DOHH2 (cell line): ENCODE measurements around the gene CAMSAP1.

ENCODE experiments used
- EZH2phosphoT487 ChIP-seq: fragments of 200-600 bp; sonication (generic); IDR thresholded peaks from 2 replicates; pipeline ENCODE4 v1.6.1; 2017; ENCODE audit warnings: borderline replicate concordance, mild to moderate bottlenecking, antibody characterized with exemption, low read length, moderate library complexity, mixed read lengths
- TF ChIP-seq, protein P1 (sequence below): fragments of 200-600 bp; sonication (generic); IDR thresholded peaks from one replicate; pipeline ENCODE4 v1.5.1; 2014; ENCODE audit warnings: antibody characterized with exemption, mild to moderate bottlenecking, low read depth, low read length; ENCODE audit not compliant: poor library complexity, severe bottlenecking

DNA sequence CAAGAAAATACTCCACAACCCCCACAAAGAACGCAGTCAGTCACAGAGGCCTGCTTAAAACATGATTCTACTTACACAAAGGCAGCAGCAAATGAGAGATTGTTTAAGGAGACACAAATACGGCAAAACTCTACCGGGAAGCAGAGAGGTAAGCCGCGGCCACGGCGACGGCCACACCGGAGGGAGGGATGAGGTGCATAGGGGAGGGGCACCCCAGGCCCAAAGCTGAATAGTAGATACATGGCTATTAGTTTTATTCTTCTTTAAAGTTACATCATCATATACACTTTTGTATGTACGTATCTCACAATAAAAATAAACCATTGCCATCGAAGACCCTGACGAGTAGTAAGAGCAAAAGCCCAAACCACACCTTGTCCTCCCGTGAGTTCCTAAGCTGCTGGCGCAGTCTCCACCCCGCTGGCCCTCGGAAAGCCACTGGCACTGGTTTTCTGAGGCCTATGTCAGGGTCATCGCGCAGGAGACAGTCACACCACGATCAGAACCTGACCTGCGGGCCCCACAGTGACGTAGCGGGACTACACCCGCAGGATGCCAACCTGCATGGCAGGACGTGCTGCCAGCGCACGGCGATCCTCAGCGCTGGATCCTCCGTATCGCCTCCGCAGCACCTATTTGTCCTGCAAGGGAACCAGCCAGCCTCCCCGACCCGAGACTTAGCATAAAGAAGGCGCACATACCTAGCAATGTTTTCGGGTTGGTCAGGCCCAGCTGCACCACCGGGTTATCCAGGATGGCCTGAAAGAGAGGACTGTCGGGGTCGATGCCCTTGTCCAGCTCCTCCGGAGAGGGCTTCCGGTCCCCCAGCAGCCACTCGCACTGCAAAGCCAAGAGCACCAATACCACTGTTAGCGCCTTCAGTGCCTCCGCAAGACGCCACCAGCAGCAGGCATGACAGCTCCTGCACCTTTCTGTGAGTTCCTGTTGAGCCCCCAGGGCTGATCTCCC lies 30.5 kb upstream of the CAMSAP1 start:
- TF ChIP-seq, protein P1, sequence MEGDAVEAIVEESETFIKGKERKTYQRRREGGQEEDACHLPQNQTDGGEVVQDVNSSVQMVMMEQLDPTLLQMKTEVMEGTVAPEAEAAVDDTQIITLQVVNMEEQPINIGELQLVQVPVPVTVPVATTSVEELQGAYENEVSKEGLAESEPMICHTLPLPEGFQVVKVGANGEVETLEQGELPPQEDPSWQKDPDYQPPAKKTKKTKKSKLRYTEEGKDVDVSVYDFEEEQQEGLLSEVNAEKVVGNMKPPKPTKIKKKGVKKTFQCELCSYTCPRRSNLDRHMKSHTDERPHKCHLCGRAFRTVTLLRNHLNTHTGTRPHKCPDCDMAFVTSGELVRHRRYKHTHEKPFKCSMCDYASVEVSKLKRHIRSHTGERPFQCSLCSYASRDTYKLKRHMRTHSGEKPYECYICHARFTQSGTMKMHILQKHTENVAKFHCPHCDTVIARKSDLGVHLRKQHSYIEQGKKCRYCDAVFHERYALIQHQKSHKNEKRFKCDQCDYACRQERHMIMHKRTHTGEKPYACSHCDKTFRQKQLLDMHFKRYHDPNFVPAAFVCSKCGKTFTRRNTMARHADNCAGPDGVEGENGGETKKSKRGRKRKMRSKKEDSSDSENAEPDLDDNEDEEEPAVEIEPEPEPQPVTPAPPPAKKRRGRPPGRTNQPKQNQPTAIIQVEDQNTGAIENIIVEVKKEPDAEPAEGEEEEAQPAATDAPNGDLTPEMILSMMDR: no peak
- TF ChIP-seq EZH2phosphoT487: no peak
